SKM-1 treated with dmso at 0.1 percent for 144 hours (cell line): Measurements from ENCODE around the gene ZFX.
A peak's percentile ranks its signal among the peaks of the same experiment; 100 is the strongest.
"Not testable (repeated sequence)": the region's sequence is repeated elsewhere in the genome, so short reads cannot be mapped to it uniquely, and the experiment has no call there.

ENCODE experiments used
- DNase-seq: peaks from one replicate; lab custom pipeline; 2025; ENCODE audit not compliant: unreplicated experiment; lab: John Stamatoyannopoulos, UW

ZFX gene

DNA sequence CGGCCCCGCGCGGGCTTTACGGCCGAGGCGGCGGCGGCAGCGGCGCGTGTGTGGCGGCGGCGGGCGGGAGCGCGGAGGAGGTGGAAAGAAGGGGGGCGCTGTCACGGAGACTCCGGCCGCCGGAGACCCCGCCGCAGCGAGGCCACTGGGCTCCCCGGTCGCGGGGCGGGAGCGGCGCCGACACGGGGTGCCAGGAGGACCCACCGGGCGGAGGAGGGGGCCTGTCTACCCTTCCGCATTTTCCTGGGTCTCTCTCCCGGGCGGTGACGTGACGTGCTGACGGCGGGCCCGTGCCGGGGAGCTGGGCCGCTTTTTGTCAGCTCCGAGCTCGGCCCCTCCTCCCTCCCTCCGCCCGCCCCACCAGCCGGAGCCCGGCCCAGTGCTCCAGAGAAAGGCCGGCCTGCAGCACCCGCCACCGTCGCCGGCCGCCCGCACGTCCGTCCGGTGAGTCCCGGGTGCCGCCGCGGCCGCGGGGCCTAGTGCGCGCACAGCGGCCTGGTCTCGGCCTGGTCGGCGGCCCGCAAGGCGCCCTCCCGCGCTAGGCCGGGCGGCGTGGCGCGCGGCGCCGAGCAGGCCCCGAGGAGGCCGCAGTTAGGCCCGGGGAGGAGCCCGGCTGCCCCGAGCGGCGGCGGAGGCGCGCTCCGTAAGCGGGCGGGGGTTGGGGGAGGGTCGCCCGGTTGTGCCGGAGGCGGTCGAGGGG lies at the start of gene ZFX:
Gene ZFX, plus strand, starts transcription at position 379 of the 700 bp plus-strand sequence. CDS start 23,014 bp downstream, outside the sequence.
- peak; percentile 17 for DNase-seq

DNA sequence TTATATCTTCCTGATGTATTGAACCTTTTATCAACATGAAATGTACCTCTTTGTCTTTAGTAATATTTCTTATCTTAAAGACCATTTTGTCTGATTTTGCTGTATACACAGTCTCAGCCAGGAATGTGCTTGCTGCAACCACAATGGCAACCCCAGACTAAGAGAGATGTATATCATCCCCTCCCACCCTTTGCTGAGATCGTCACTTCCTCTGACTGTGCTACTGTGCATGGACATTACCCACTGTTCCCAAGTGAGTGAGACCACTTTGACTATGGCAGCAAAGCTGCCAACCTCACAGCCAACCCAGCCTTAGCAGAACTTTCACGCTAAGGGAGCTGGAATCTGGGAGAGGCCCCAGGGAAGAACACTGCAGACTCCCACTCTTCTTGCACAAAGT lies 48.8 kb upstream of the ZFX start:
- DNase-seq, result no peak

DNA sequence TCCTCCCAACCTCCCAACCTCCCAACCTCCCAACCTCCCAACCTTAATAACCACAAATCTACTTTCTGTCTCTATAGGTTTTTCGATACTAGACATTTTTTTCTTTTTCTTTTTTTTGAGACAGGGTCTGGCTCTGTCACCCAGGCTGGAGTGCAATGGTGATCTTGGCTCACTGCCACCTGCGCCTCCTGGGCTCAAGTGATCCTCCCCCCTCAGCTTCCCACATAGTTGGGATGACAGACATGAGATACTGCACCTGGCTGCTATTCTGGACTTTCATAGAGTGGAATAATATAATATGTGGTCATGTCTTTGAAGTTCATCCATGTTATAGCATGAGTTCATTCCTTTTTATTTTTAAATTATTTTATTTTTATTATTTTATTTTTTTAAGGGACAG lies 39.5 kb upstream of the ZFX start:
- DNase-seq, result no peak

DNA sequence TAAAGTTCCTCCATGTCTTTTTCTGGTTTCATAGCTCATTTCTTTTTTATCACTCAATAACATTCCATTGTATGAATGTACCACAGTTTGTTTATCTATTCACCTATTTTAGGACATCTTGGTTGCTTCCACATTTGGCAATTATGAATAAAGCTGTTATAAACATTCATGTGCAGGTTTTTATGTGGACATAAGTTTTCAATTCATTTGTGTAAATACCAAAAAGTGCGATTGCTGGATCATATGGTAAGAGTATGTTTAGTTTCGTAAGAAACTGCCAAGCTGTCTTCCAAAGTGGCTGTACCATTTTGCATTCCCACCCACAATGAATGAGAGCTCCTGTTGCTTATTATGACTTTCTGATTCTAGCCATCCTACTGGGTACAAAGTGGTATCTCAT lies 36.3 kb upstream of the ZFX start:
- no peak for DNase-seq

DNA sequence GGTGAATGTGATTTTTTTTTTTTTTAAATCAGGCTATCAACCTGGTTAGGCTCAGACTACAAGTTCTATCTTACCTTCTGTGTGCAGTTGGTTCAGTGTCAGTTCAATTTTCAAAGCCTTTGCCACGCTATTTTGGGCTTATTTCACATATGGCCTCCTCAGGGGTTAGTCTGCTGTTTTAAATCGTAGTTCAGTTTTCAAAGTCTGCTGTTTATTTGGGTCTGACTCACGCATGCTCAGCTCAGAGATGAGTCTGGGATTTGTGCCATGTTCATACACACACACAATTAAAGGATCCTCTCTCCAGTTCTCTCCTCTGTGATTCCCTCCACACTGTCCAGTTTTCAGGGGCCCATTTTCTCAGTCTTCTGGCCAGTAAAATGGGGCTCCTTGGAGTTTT lies 32.3 kb upstream of the ZFX start:
- DNase-seq, result no peak

DNA sequence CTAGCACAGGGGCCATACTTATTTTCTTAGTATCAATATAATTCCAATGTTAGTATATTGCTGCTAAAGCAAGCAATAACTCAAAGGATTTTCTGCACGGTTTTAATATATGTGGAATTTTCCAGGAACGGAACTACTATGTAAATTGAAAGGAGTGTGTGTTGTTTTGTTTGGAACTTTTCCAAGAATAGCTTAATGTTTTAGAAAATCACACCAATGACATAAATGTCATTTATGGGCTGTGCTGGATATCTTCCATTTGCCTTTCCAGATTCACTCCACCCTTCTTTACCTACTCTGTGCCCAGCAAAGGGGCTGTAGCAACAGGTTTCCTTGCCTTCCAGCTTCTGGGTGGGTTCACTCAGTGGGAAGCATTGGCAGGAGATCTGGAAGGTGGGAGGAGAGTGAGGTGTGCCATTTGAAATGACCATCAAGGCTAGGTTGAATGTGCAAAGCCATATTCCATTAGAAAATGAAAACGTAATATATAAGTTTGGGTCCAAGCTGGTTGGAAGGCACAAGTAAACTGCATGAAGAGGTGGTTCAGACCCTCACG lies 25.2 kb upstream of the ZFX start:
- DNase-seq, result no peak

DNA sequence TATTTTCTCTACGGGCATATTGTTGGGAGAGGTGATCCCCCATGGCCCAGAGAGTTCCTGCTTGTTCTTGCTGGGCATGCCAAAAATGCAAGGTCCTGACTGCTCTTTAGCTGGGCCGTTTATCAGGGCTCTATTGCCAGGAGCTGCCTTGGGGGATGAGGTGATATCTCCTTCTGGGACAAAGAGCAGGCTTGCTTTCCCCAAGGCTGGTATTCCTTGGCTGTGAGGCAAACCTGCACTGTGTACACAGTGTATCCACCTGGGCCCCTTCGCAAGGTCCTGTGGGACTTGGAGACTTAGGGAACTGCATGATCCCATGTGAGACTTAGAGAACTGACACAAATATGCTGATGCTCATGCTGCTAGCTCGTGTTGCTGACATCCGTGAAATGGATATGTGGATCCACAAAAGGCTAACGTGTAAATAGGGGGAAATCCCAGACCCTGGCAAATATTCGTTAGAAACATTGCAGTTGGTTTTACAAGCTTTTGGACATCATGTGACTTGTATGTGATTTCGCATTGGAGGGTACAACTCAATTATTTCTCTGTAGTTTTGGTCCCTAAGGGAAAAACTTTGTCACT lies 24.4 kb upstream of the ZFX start:
- DNase-seq, result no peak

DNA sequence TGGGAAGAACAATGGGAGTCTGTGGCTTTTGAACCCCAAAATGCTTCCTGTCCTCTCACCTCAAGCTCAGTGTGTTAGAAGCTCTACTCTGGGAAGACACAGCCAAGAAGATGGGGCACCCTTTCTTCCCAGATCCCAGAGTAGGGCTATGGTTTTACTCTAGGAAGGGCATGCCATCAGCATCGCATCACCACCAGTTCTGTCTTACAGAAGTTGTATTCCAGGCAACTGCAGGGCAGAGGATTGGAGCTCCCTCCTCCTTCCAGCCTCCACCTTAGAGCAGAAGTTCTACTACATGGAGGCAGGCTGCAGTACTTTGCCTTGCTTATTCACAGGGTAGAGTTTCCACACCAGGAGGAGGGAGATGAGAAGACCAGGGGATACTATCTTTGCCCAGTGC lies 18.1 kb upstream of the ZFX start:
- DNase-seq, result no peak

DNA sequence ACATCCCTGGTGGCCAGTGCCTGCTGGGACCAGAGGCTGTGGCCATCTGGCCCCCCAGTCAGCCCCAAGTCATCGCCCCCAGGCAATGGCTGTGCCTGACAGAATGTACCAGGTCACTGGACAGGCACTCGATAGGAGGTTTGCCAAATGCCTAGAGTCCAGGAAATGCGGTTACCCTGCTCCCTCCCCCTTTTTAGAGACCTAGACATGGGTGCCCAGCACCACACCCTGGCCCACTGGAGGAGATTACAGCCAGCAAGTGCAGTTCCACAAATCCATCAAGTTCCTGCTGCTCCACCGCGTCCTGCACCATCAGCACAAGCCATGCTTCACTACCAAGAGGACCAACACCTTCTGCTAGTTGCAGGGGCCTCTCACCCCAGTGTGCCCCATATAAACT lies 16.2 kb upstream of the ZFX start:
- no peak for DNase-seq

DNA sequence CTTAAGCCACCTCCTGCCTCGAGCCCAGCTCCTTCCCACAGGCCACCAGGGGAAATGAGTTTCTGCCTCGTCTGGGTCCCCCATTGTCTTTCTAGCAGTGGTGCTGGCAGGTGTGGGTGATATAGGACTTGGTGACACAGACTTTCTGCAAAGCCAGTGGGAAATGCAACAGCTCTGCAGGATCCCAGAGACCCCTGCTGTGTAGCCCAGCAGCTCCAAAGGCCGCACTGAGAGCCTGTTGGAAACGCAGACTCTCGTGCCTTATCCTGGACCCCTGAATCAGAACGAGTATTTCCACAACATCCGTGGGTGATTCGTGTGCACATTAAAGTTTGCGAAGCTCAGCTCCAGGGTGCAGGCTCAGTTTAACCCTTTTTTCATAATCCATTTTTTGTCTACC lies 13.8 kb upstream of the ZFX start:
- DNase-seq, result not testable (repeated sequence)

DNA sequence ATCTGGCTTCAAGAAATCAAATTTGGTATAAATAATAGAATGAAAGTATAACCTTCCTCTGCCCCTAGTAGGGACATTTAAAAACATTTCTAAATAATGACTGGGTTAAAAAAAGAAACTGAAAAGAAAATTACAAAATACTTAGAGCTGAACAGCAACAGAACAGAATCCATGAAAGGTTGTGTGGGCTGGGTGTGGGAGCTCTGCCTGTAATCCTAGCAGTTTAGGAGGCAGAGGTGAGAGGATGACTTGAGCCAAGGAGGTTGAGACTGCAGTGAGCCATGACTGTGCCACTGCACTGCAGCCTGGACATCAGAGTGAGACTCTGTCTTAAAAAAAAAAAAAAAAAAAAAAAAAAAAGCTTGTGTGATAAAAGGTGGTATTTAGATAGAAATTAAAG lies 12.3 kb upstream of the ZFX start:
- no peak for DNase-seq

DNA sequence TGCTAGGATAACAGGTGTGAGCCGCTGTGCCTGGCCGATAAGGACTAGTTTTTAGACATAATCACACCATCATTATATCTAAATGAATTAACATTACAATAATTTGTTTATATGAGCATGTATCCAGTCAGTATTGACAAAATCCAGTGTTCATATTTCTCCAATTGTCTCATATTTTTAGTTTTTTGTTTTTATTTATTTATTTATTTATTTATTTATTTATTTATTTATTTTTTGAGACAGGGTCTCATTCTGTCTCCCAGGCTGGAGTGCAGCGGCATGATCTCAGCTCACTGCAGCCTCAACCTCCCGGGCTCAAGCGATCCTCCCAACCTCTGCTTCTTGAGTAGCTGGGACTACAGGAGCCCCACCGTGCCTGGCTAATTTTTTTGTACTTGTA lies 5.5 kb upstream of the ZFX start:
- DNase-seq, result not testable (repeated sequence)

DNA sequence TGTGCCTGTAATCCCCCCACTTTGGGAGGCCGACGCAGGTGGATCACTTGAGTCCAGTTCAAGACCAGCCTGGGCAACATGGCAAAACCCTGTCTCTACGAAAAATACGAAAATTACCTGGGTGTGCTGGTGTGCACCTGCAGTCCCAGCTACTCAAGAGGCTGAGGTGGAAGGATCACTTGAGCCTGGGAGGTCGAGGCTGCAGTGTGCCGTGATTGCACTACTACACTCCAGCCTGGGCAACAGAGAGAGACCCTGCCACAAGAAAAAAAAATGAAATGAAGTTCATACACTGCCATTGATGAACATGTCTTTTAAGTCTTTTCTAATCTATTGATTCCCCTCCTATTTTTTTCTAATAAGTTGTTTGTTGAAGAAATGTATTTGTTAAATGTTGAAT lies 5.0 kb upstream of the ZFX start:
- DNase-seq, result no peak

DNA sequence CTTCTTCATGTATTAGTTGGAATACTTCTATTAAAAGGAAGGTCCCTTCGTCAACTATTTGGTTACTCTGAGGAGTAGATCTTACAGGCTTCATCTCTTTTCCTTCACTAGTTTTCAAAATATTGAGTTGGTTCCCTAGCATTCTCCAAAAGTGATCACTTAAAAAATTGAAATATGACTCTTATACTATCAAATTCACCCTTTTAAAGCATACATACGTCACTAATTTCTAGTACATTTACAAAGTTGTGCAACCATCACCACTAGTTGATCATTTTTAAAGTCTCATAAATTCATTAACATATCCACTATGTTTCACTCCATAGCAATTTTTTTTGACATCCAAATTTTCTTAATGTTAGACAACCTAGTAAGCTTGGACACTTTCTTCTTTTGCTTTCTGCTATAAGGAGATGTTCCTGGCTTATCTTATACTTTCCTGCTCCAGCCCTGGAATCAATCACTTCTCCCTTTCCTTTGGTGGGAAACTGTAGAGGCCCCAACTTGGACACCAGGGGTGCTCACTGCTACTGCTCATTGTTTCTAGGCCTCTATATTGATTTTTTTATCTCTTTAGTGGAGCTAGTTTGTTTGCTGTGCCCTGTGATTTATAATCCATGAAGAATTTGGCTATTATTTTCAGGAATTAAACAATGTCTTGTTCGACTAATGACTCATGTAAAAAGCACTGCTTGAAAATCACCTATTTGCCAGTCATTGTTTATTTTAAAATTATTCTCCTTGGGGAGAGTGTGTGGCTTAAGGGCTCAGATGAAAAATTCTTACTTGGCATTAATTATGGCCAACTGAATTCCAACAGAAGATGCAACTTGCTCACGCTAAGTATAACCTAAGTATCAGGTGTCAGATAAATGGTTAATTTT lies 4.0 kb upstream of the ZFX start:
- no peak for DNase-seq

DNA sequence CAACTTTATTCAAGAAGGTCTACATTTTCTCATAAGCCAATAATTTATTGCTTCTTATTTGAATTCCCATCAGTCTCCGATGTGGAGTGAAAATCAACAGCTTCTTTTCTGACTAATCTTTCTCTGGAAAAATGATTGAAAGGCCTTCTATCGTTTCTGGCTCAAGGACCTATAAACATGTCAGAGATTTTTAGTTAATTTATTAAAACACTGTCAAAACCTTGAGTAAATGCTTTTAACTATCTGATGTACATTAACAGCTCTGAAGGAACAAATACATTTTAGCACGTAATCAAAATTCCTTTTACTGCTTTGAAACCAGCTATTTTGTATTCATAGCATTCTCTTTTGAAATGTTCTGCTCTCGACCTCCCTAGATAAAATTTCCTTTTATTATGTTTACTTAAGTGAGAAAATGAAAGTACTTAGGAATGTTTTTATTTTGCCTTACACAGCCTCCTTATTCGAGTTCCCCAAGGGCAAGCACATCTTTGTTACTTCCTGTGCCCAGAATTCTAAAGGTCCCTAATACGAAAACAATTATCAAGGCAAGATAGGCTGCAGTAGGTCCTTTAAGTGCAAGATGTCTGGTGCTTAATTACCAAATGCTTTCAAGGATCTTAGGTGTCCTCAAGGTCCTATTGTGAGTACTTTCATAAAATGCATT lies 3.1 kb upstream of the ZFX start:
- no peak for DNase-seq

DNA sequence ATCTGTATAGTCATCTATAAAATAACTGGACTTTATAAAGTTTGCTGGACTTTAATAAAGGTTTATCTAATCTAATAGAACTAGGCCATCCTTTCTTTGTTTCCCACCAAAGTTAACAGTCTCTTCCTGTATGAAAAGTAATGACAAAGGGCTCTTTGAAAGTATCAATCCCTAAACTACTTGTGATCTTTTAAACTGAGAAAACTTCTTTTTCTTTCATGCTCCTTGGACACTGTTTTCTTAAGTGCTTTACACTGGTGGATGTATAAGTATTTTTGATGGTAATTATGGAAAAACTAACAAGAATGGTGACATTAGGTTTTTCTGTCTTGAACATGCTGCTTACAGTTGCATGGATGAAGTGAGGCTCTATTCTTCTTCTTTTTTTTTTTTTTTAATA lies 2.4 kb upstream of the ZFX start:
- no peak for DNase-seq

DNA sequence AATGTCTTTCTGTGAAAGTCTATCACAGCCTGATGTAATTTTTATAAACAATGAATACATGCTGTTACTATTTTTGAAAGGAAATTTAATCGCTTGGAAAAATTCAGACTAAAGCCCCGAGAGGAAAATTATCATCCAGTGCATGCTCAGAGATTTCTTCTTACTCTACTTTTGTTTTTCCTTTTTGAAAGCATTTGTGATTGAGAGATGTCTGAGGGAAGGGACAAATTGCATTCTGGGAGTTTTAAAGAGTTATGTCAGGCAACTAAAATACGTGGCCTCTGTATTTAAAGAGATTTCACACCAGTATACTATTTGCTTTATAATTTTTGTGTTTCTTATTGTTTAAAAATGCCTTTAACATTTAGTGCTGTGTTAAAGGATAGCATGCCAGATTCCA lies 1.4 kb upstream of the ZFX start:
- no peak for DNase-seq

DNA sequence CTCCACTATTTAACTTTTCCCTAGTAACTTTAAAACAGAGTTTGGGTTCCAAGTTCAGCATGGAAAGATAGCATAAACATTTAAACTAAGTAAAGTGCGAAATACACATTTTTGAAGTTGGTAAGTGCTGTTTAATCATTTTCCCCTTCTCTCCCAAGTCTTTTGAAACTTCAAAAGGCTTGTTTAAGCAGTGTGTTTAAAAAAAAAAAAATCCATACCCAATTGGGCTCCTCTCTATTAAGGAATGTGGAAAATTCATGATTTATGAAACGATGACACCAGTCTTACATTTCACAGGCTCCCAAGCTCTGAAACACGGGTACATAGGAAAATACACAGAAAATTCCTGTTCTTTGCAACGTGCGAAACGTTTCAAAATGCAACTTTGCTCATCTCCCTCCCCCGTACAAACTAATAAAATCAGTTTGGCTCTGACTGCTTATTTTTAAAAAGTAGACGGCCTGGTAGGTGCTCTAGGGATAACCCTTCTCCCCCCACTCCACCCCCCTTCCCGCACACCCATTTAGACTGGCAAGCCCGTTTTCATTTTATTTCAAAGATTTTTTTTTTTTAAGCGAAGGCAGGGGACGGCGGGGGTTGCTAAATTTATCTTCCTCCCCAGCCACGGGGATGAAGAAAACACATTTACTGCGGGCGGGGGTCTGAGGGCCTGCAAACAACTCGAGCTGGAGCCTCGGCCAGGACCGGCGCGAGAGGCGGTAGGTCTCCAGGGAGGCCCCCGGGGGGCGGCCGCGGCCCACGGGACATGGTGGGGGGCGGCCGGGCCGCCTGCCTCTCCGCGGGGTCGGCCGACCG lies 786 bp upstream of the ZFX start:
- DNase-seq, result no peak

DNA sequence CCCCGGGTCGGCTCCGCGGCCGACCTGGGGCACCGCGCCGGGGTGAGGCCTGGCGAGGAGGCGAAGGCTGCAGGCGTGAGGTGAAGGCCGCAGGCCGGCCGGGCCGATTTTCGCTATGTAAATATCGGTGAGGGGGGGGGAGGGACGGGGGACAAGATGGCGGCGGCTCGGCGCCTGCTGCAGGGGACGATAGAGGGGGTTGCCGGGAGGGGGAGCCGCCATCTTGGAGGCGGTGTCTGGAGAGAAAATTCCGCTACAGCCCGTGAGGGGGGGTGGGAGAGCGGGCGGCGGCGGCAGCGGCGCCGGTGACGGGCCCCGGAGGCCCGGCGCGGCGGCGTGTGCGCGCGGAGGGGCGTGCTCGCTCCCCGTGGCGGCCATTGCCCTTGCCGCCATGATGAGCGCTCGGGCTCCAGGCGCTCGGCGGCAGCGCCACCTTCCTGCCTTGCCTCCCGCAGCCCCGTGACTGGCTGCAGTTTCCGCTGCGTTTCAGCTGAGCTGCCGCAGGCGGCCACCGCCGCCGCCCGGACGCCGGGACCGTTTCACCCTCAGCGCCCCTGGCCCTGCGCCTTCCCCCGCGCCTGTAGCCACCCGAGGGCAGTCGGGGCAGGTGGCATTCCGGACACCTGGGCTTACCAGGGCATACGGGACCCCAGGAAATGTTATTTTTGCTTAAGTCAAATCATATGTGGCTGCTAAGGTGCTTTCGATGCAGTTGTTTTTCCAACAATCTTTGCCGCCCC lies 692 bp downstream of the ZFX start:
- DNase-seq, result peak; percentile 71

DNA sequence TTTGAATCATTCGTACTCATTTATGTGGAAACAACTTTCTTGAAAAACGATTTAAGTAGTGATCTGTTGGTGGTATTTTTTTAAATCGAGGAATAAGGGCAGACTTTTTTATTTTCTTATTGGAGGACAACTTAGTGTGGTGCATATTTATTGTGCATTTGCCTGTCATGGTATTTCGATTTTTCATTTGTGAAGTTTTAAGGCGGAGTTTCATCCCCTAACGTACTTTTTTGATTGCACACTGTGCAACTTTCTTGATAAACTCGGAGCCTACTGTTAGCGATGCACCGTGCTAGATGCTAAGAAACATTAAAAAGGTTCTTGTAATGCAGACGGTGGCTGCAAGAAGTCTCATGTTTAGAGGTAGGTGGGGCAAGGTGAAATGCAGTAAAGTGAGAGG lies 1.4 kb downstream of the ZFX start:
- DNase-seq, result no peak
